Nephron (organoid): Measurements from ENCODE around the gene GMEB2.
"Not testable (repeated sequence)": the region's sequence is repeated elsewhere in the genome, so short reads cannot be mapped to it uniquely, and the experiment has no call there.

ENCODE experiments used
- H3K27ac Mint-ChIP-seq, 3 experiments: 2 replicates each; pipeline ENCODE4 v1.8.0; 2020; ENCODE audit warnings: mixed read lengths in 3 of 3, mild to moderate bottlenecking in 2 of 3, moderate library complexity in 1 of 3
- H3K27me3 Mint-ChIP-seq: 2 replicates; pipeline ENCODE4 v1.8.0; 2021; ENCODE audit warnings: low read depth, mild to moderate bottlenecking, moderate library complexity, mixed read lengths
- H3K36me3 Mint-ChIP-seq: 2 replicates; pipeline ENCODE4 v1.8.0; 2020; ENCODE audit warnings: low read depth, mixed read lengths
- H3K4me1 Mint-ChIP-seq: 2 replicates; pipeline ENCODE4 v1.8.0; 2020; ENCODE audit warnings: mixed read lengths
- H3K4me3 Mint-ChIP-seq, 3 experiments: 2 replicates each; pipeline ENCODE4 v1.8.0; 2020; ENCODE audit warnings: mild to moderate bottlenecking in 3 of 3, mixed read lengths in 3 of 3, moderate library complexity in 2 of 3
- H3K9me3 Mint-ChIP-seq: 2 replicates; pipeline ENCODE4 v1.8.0; 2020; ENCODE audit warnings: mixed read lengths
- CTCF ChIP-seq, 3 experiments: fragments of 200-600 bp; sonication (generic); IDR thresholded peaks; one replicate each; pipeline ENCODE4 v1.5.0; 2021; ENCODE audit warnings: antibody characterized with exemption in 3 of 3; ENCODE audit not compliant: unreplicated experiment in 3 of 3

The GMEB2 gene

DNA sequence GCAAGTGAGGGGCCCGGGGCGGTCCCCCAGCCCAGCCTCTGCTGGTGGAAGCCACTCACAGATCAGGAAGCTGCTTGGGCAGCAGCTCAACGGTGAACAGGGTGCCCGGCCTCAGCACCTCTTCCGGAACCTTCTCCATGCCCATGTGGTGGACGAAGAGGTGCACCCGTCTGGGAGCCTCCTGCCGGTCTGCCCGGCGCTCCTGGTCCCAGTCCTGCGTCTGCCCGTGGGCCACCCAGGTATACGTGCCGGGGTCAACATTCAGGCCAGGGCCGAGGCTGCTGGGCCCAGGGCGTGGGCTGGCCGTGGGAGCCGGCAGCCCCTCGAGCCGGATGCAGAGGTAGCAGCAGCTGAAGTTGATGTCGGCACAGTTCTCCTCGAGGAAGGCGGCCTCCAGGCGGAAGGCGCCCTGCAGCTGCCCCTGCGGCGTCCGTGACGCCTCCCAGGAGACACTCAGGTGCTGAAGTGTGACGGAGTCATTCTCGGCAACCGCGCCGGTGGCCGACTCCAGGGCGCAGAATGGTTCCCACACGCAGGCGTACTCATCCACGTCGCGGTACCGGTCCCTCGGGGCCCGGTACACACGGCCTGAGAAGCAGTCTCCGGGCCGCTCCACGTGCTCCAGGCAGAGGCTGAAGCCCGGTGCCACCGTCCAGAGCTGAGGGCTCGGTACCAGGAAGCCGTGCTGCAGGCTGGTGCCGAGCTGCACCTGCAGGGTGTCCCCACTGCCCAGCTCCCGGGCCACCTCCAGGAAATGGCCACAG is 64.3 kb downstream of the GMEB2 start:
- no peak overlapping the region for H3K4me3 Mint-ChIP-seq
- H3K4me1 Mint-ChIP-seq: no peaks in the 10 kb centered on the region
- no peak for TF ChIP-seq CTCF (IDR thresholded peaks at IDR 0.05; ENCODE audit: unreplicated experiment in 3 of 3)
- peaks cover 3% of the 10 kb centered on the region for H3K36me3 Mint-ChIP-seq
- H3K9me3 Mint-ChIP-seq: no peaks in the 10 kb centered on the region
- no peaks in the 10 kb centered on the region for H3K27me3 Mint-ChIP-seq
- H3K27ac Mint-ChIP-seq: no peak overlapping the region

DNA sequence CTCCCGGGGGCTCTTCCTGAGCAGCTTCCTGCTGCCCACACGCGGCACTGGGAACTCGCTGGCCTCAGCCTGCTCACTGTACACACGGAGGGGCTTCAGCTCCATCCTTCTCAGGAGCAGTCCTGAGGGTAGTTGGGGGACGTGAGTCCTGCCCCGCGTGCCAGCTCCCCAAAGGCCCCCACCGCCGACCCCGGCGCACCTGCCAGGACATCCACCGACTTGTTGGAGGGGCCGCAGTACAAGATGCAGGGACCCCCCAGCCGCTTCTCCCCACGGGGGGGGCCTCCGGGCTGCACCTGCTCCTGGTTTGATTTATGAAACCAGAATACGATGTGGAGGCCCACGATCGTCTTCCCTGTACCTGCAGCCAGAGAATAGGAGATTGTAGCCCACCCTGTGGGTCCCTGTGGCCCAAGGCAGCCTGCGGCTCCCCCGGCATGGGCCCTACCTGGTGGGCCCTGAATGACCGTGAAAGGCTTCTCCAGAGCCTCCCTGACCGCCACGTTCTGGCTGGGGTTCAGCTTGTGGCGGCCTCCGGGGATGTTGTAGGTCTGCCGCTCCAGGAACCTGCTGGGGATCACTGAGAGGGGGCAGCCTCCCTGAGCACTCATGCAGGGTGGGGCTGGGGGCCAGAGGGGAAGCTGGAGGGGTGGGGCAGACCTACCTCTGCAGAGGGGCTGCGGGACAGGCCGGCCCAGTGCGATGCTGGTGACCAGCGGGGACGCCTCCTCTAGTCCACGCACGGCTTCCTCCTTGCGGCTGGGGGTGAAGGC is 65.1 kb downstream of the GMEB2 start:
- Mint-ChIP-seq H3K27ac (no peak overlapping the region), H3K36me3 (peaks cover 3% of the 10 kb centered on the region), H3K4me3 (no peak overlapping the region), H3K9me3 (no peaks in the 10 kb centered on the region), H3K4me1 (no peaks in the 10 kb centered on the region), H3K27me3 (no peaks in the 10 kb centered on the region)
- TF ChIP-seq CTCF (IDR thresholded peaks at IDR 0.05; ENCODE audit: unreplicated experiment in 3 of 3): no peak

GRCh38 chr20:63560856-63561609 is 65.9 kb downstream of the GMEB2 start:
- no peaks in the 10 kb centered on the region for H3K4me1 Mint-ChIP-seq
- peaks cover 5% of the 10 kb centered on the region for H3K27me3 Mint-ChIP-seq
- no peak overlapping the region for H3K4me3 Mint-ChIP-seq
- TF ChIP-seq CTCF (IDR thresholded peaks at IDR 0.05; ENCODE audit: unreplicated experiment in 3 of 3): no peak
- H3K9me3 Mint-ChIP-seq: no peaks in the 10 kb centered on the region
- H3K36me3 Mint-ChIP-seq: peaks cover 3% of the 10 kb centered on the region
- H3K27ac Mint-ChIP-seq: no peak overlapping the region

GRCh38 chr20:63560333-63560805 is 66.5 kb downstream of the GMEB2 start:
- H3K4me1 Mint-ChIP-seq: no peaks in the 10 kb centered on the region
- peaks cover 5% of the 10 kb centered on the region for H3K27me3 Mint-ChIP-seq
- no peaks in the 10 kb centered on the region for H3K9me3 Mint-ChIP-seq

DNA sequence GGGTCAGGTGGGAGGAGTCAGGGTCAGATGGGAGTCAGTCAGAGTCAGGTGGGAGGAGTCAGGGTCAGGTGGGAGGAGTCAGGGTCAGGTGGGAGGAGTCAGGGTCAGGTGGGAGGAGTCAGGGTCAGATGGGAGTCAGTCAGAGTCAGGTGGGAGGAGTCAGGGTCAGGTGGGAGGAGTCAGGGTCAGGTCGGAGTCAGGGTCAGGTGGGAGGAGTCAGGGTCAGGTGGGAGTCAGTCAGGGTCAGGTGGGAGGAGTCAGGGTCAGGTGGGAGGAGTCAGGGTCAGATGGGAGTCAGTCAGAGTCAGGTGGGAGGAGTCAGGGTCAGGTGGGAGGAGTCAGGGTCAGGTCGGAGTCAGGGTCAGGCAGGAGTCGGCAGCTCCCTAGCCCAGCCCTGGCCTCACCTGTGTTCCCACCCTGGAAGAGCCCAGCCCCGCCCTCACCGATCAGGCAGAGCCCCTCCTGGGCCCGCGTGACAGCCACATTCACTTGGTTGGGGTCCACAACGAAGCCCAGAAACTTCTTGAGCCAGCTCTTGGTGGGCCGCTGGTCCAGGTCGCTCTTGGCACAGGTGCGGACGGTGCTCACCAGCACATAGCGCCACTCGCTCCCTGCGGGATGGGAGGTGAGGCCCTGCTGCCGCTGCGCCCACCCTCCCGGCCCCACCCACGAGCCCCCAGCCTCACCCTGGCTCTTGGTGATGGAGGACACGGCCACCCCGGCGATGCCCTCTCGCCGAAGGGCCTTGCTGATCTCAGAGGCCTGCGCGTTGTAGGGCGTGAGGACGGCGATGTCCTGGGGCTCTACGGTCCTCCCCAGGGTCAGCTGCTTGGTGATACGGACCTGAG is 67.2 kb downstream of the GMEB2 start:
- H3K27ac Mint-ChIP-seq, H3K27me3 Mint-ChIP-seq, H3K4me1 Mint-ChIP-seq, H3K4me3 Mint-ChIP-seq, H3K9me3 Mint-ChIP-seq, H3K36me3 Mint-ChIP-seq: not testable (repeated sequence)

More at GRCh38 chr20:63560333-63560805, 66.5 kb downstream of the GMEB2 start:
- Mint-ChIP-seq H3K27ac (no peak overlapping the region), H3K4me3 (no peak overlapping the region), H3K36me3 (peaks cover 3% of the 10 kb centered on the region)
- TF ChIP-seq CTCF (IDR thresholded peaks at IDR 0.05; ENCODE audit: unreplicated experiment in 3 of 3): no peak
